ENCODE data around the gene KREMEN2. TPM values are rescaled to one million over a fixed set of nuclear protein-coding genes. Genes with fewer than 3 reads are reported as not detected.

KREMEN2 gene
- total and polyA plus RNA-seq, 2 of the 13 experiments (the other 11 are each of a cell fraction or from before 2014, with no cell fraction given) = 0.48 to 1.2 TPM

DNA sequence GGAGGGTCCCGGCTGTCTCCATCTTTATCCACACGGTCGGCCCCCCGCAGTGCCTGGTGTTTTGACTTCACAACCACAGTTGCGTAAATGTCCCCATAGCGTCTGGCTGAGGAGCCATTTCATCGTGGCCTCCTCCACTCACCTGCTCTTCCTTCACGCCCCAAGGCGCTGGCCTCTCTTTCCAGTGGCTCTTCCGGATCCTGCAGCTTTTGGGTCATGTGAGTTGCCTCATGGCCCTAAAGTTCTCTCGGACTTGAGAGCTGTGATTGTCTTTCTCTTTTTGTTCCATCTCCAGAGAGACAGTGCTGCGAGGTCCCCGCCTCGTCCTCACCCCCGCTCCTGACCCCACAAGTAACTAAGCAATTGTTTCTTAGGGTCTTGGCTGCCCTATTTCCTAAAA, 29.6 kb upstream of the KREMEN2 start (continued):
- TF ChIP-seq, protein P1, sequence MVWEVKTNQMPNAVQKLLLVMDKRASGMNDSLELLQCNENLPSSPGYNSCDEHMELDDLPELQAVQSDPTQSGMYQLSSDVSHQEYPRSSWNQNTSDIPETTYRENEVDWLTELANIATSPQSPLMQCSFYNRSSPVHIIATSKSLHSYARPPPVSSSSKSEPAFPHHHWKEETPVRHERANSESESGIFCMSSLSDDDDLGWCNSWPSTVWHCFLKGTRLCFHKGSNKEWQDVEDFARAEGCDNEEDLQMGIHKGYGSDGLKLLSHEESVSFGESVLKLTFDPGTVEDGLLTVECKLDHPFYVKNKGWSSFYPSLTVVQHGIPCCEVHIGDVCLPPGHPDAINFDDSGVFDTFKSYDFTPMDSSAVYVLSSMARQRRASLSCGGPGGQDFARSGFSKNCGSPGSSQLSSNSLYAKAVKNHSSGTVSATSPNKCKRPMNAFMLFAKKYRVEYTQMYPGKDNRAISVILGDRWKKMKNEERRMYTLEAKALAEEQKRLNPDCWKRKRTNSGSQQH (CRISPR knock-in tag; IDR thresholded peaks at IDR 0.05; ENCODE audit: low read depth) = no peak

DNA sequence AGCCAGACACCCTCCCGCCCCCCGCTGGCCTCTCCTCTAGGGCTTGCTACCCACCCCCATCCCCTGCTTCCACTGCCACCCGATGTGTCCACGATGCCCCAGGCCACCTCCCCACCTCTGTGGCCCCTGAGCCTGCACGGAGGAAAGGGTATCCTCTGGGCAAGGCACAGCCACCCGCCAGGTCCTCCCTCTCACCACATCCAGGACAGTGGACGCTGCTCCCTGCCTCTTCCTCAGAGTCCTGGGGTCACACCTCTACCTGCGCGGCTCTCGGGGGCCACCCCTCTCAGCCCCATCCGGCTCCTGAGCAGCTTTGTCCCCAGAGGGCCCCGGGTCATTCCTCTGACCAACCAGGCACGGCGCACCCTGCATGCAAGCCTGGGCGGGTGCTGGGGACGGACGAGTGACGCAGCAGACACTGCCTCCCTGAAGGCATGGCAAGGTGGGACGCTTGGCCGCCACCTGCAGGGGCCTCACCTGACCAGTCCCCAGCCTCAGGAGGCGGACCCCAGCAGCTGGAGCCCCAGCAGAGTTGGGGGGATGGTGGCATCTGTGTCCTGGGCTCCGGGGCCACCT, 27.6 kb upstream of the KREMEN2 start:
- FAIRE-seq = no peak
- no peaks in the 10 kb centered on the region for H3K79me2 ChIP-seq (ENCODE audit: insufficient read depth, low read length)
- ChIA-PET CTCF (ENCODE audit: low intra/inter-chr PET ratio, low total read pairs) (no interaction called here), POLR2A (no interaction called here)
- H3K9ac ChIP-seq (ENCODE audit: insufficient read depth, low read depth, low read length) = no peak overlapping the region
- H3K9me3 ChIP-seq (ENCODE audit: low read length) = no peaks in the 10 kb centered on the region
- in situ Hi-C loops (cut with HindIII; ENCODE audit: extremely low pct_ligation_motif_present, low pct_unique_long_range_greater_than_20kb) (no loop called here), intact Hi-C loops (cut with micrococcal nuclease; ENCODE audit: unreplicated experiment) (no loop called here)
- H3K36me3 ChIP-seq (replicated peaks in 1 of 2; ENCODE audit: control insufficient read depth in 1 of 2, insufficient read depth in 2 of 2, low read length in 2 of 2) = peaks cover 8 to 30% of the 10 kb centered on the region in 2 experiments; a peak in 4 of 5 replicates
- H3K27me3 ChIP-seq (ENCODE audit: control insufficient read depth in 1 of 2, insufficient read depth in 2 of 2, low read length in 2 of 2) = no peaks in the 10 kb centered on the region
- no peak overlapping the region for H3K4me3 ChIP-seq (replicated peaks in 1 of 3; ENCODE audit: insufficient read depth in 1 of 3, low read depth in 2 of 3, low read length in 3 of 3)
- no peak for ATAC-seq
- no peaks in the 10 kb centered on the region for H3K4me1 ChIP-seq (ENCODE audit: insufficient read depth, low read length)
- WGBS (ENCODE audit: low lambda C conversion rate) = 97% methylated on average over 7 of the region's 22 CpGs
- no peak for DNase-seq (ENCODE audit: low spot score)
- H2AFZ ChIP-seq (ENCODE audit: low read length) = no peak overlapping the region
- BruUV-seq (replicated peaks) = no TSS peak
- H4K20me1 ChIP-seq (ENCODE audit: insufficient read depth, low read length) = no peaks in the 10 kb centered on the region
- no peak overlapping the region for H3K4me2 ChIP-seq (ENCODE audit: low read depth, low read length)
- no peak overlapping the region for H3K27ac ChIP-seq (ENCODE audit: extremely low read length, insufficient read depth, low read length)
- TF ChIP-seq, protein P2, sequence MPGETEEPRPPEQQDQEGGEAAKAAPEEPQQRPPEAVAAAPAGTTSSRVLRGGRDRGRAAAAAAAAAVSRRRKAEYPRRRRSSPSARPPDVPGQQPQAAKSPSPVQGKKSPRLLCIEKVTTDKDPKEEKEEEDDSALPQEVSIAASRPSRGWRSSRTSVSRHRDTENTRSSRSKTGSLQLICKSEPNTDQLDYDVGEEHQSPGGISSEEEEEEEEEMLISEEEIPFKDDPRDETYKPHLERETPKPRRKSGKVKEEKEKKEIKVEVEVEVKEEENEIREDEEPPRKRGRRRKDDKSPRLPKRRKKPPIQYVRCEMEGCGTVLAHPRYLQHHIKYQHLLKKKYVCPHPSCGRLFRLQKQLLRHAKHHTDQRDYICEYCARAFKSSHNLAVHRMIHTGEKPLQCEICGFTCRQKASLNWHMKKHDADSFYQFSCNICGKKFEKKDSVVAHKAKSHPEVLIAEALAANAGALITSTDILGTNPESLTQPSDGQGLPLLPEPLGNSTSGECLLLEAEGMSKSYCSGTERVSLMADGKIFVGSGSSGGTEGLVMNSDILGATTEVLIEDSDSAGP (CRISPR knock-in tag; IDR thresholded peaks at IDR 0.05; ENCODE audit: borderline replicate concordance) = no peak
- no peak for TF ChIP-seq SP2 (CRISPR knock-in tag; IDR thresholded peaks at IDR 0.05)
- TF ChIP-seq ZNF10 (CRISPR knock-in tag; IDR thresholded peaks at IDR 0.05; ENCODE audit: borderline replicate concordance, low read depth) = no peak
- no peak for TF ChIP-seq ZNF570 (CRISPR knock-in tag; IDR thresholded peaks at IDR 0.05; ENCODE audit: borderline replicate concordance)
- no peak for TF ChIP-seq RFXAP (CRISPR knock-in tag; IDR thresholded peaks at IDR 0.05; ENCODE audit: borderline replicate concordance)
- TF ChIP-seq HOXA9 (CRISPR knock-in tag; IDR thresholded peaks at IDR 0.05; ENCODE audit: borderline replicate concordance) = no peak
- no peak for TF ChIP-seq XBP1 (CRISPR knock-in tag; IDR thresholded peaks at IDR 0.05)
- TF ChIP-seq ZNF337 (CRISPR knock-in tag; IDR thresholded peaks at IDR 0.05; ENCODE audit: borderline replicate concordance, low read depth) = no peak
- no peak for TF ChIP-seq ZNF33B (CRISPR knock-in tag; IDR thresholded peaks at IDR 0.05)
- no peak for TF ChIP-seq ZNF44 (CRISPR knock-in tag; IDR thresholded peaks at IDR 0.05)
- TF ChIP-seq ZMYM2 (CRISPR knock-in tag; IDR thresholded peaks at IDR 0.05) = no peak
- TF ChIP-seq ZNF232 (CRISPR knock-in tag; IDR thresholded peaks at IDR 0.05; ENCODE audit: borderline replicate concordance) = no peak
- no peak for TF ChIP-seq ZSCAN5A (CRISPR knock-in tag; IDR thresholded peaks at IDR 0.05; ENCODE audit: borderline replicate concordance)
- TF ChIP-seq SIX4 (CRISPR knock-in tag; IDR thresholded peaks at IDR 0.05) = no peak
- TF ChIP-seq, protein P3, sequence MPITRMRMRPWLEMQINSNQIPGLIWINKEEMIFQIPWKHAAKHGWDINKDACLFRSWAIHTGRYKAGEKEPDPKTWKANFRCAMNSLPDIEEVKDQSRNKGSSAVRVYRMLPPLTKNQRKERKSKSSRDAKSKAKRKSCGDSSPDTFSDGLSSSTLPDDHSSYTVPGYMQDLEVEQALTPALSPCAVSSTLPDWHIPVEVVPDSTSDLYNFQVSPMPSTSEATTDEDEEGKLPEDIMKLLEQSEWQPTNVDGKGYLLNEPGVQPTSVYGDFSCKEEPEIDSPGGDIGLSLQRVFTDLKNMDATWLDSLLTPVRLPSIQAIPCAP (CRISPR knock-in tag; IDR thresholded peaks at IDR 0.05; ENCODE audit: low read depth) = no peak
- TF ChIP-seq HDAC6 (IDR thresholded peaks at IDR 0.05; ENCODE audit: low read depth, low read length) = no peak

Measured in HepG2 (cell line).